NCI-H526 treated with DMSO at 0.1 percent for 48 hours (cell line): ENCODE results near the gene ABCG1.
"Not testable (repeated sequence)": the region's sequence is repeated elsewhere in the genome, so short reads cannot be mapped to it uniquely, and the experiment has no call there.

Source experiments
- DNase-seq: peaks from one replicate; lab custom pipeline; 2025; lab: John Stamatoyannopoulos, UW

ABCG1 gene

DNA sequence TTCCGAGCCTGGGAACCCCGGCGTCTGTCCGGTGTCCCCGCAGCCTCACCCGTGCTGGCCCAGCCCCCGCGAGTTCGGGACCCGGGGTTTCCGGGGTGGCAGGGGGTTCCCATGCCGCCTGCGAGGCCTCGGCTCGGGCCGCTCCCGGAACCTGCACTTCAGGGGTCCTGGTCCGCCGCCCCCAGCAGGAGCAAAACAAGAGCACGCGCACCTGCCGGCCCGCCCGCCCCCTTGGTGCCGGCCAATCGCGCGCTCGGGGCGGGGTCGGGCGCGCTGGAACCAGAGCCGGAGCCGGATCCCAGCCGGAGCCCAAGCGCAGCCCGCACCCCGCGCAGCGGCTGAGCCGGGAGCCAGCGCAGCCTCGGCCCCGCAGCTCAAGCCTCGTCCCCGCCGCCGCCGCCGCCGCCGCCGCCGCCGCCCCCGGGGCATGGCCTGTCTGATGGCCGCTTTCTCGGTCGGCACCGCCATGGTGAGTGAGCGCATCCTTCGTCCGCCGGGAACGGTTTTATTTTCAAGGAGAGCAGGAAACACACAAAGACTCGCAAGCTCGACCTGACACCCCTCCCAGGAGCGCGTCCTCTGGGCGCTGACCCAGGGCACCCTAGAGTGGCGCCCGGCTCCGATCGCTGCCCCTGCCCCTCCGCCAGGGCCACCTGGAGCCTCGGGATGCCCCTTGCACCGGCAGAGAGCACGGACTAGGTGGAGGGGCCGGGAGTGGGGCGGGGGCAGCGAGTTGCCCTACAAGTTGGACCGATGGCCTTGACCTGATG, at the start of gene ABCG1:
TSS of gene ABCG1 (plus strand) at position 305 of the 770 bp plus-strand sequence. CDS start at position 428, 123 bp downstream.
- peak; percentile 46 for DNase-seq

GRCh38 chr21:42169758-42170157, 49.2 kb upstream of the ABCG1 start:
- no peak for DNase-seq

GRCh38 chr21:42171091-42172053, 47.6 kb upstream of the ABCG1 start:
- DNase-seq: no peak

DNA sequence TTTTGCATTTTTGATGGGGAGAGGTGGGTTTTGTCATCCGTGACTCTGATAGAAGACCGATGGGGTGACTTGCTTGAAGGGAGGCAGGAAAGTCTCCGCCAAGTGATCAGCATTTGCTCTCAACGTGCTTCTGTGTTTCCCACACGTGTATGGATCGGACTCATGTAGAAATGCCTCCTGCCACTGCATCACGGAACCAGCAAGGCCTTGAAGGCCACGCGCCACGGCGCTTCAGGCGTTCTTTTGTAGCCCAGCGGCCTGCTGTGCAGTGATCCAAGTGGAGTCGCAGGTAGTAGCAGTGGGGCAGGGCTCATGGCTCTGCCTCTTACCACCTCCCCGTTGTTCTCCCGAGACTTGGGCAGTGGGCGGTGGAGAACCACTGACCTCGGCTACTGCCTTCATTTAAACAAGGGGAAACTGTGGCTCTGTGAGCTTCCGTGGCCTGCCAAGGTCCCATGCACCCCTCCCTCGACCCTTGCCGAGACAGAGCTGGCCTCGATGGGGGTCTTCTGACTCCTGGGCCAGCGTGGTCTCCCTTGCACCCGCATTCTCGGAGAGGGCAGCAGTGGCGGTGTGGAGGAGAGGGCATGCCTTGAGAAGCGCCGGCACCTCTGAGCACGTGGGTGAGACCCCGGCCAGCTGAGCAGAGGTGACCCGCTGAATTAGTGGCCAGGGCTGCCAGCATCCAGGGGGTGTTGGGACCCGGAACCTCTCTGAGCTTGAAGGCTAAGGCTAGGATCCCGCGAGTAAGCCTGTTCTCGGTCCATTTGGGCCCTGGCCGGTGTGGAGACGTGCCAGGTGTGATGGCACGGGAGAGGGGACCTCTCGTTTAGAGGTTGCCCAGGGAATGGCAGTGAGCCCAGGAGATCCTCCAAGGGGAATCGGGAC, 46.1 kb upstream of the ABCG1 start:
- DNase-seq: no peak

- DNase-seq: no peak
Observed at GRCh38 chr21:42174173-42174572, 44.8 kb upstream of the ABCG1 start.

GRCh38 chr21:42175110-42175710, 43.7 kb upstream of the ABCG1 start:
- no peak for DNase-seq

- DNase-seq: no peak
Observed at GRCh38 chr21:42176859-42177258, 42.1 kb upstream of the ABCG1 start.

GRCh38 chr21:42179316-42179715, 39.6 kb upstream of the ABCG1 start:
- DNase-seq: no peak

GRCh38 chr21:42180001-42180400, 38.9 kb upstream of the ABCG1 start:
- not testable (repeated sequence) for DNase-seq

DNA sequence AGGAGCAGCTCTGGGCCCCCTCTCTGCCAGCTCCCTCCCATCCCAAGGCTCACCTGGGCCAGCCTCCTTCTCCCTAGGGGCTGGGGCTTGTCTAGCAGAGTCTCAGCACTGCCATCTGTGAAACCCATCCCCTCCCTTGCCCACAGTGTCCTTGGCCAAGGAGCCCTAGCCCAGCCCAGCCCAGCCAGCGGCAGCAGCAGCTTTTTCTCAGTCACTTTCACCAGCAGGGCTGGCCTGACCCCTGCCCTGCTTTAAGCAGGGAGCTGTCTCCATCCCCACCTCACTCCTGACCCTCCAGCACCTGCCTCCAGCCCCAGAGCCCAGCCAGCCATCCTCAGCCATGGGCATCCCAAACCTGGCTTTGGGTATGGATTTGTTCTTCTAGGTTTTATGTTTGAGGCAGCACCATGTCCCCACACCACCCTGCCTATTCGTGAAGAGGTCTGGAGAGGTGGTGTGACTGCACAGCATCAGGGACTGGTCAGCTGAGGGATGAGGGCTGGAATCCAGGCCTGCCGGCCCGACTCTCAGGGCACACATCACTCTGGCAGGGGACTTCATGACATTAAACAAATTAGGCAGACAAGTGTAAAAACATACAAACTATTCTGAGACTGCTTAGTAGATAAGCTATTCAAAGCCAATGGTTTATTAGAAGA, 36.1 kb upstream of the ABCG1 start:
- DNase-seq: no peak

DNA sequence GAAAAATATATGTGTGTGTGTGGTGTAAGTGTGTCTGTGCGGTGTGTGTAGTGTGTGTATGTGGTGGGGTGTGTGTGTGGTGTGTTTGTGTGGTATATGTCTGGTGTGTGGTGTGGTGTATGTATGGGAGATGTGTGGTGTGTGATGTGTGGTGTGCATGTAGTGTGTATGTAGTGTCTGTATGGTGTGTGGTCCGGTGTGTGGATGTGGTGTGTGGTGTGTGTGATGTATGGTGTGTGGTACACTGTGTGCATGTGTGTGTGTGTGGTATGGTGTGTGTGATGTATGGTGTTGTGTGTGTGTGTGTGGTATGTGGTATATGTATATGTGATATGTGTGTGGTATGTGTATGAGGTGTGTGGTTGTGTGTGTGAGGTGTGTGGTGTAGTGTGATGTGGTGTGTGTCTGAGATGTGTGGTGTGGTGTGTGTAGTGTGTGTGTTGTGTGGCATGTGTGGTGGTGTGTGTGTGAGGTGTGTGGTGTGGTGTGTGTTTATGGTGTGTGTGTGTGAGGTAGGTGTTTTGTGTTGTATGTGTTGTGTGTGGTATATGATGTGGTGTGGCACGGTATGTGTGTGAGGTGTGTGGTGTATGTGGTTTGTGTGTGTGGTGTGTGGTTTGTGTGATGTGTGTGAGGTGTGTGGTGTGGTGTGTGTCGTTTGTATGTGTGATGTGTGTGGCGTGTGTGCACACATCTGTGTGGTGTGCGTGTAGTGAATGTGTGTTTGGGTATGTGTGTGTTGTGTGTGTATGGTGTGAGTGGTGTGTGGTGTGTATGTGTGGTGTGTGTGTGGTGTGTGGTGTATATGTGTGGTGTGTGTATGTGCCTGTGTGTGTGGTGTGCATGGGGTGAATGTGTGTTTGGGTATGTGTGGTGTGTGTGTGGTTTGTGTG, 35.3 kb upstream of the ABCG1 start:
- no peak for DNase-seq

DNA sequence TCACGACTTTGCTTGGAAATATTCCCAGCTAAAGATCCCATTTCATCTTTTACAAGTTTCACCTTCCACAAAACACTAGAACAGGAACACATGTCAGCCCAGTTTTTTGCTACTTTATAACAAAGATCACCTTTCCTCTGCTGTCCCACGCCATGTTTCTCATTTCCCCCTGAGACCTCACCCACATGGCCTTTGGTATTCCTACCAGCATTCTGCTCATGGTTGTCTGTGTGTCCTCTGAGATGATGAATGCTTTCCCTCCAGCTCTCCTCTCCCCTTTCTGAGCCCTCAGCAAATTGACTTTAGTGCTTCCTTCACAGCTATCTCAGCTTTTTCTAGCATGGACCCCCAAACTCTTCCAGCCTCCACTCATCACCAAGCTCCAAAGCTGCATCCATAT, 32.3 kb upstream of the ABCG1 start:
- DNase-seq: no peak

DNA sequence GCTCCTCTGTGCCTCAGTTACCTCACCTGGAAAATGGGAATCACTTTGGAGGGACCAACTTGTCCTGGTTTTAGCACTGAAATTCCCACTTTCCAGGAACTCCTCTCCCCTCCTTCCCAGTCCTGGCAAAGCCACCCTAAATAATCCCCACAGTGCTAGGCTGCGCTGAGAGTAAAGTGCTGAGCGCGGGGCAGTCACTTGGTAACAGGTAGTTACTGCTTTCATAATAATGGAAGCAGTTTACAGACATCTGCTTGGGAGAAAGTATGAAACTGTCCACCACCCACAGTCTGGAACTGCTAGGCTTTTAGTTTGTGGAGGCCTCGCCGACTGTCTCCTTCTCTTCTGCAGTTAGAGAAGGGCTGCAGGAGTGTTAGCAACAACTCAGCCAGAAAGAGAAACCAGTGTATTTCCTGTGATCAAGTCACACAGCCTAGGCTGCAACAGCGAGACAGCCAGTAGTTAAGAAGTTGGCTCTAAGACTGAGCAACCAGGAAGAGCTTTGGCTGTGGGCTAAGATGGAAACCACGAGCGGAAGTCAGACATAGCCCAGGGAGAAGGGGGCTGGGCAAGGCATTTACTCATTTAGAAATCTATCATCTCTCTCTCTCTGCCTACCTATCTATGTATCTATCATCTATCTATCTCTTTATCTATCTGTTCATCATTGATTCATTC, 30.8 kb upstream of the ABCG1 start:
- DNase-seq: no peak

- DNase-seq: no peak
Observed at GRCh38 chr21:42188663-42189062, 30.3 kb upstream of the ABCG1 start.

DNA sequence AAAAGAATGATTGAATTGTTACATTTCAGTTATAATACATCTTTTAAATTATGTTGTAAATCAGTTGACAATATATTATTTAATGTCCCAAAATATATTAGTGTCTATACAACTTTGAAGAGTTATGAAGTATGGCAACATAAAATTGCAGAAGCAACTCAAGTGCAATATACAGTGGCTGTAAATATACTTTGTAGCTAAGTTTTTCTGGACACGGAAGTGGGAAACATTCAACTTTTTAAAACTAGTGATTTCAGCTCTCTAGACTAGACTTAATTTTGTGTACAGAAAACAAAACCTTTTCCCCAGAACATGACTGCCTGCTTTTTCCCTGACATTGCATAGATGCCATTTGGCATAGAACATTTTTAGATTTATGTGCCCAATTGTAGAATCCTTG, 29.5 kb upstream of the ABCG1 start:
- DNase-seq: no peak

DNA sequence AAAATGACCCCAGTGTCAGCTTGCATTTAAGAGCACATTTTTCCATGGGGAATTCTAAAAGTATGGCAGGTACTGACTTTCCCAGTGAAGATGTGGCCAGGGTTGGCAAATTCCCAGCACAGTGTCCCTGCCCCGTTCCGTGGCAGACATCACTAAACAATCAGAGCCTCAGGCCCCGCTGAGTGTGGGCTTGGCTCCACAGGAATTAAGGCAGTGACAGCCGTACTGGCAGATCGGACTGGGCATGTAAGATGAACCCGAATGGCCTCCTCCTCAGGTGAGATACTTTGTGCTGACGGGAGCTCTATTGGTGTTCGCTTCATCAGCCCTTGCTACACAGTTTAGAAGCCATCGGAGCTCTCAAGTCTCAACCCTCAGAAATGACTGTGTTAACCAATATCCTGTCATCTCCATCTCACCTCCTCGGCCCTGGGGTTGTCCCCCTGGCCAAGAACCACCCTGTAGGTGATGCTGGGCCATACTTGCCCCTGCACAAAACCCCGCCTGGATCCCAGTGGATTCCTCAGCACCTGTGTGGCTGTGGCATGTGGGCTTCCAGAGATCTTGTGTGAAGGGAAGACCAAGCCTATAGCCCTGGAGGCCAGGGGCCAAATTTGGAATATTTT, 29.0 kb upstream of the ABCG1 start:
- DNase-seq: no peak

DNA sequence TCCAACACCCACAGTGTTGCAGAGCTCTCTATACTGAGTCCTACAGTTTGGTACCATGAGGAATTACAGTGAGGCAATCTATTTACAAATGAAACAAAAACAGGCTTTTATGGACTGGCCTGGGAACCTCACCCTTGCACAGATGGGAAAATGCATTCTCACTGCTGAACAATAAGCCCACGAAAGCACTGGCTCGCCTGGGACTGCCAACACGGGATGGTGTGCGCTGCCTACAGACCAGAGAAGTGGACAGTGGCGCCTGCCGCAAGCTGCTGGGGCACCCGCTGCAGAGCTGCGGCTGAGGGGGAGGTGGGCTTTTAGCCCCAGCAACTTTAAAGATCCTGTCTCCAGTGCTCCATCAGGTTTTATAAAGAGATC, 28.5 kb upstream of the ABCG1 start:
- DNase-seq: no peak

DNA sequence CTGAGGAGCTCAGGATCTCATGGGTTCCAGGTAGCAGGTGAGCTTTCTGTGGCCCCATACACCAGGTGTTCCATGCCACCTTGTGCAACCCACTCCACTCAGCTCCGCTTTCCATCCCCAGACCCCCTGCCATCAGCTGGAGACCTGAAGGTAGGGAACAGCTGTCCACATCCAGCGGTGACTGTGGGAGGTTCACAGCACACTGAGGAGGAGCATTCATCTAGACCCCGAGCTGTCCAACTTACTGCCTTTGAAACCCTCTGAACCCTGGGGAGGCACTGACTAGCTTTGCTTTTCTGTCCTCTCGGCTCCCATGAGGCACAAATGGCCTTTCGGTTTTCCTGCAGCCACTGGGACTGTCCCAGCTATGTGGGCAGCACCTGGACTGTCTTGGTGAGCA, 27.9 kb upstream of the ABCG1 start:
- no peak for DNase-seq
